Measurements from ENCODE around the gene ZNF157. TPM values are rescaled to one million over a fixed set of nuclear protein-coding genes. Genes with fewer than 3 reads are reported as not detected.

Gene ZNF157
- total RNA-seq, 3 donors from 2014 or later (not counting 1 experiment from before 2014, with no cell fraction given) = 0.35 to 0.61 (median 0.47) TPM

DNA sequence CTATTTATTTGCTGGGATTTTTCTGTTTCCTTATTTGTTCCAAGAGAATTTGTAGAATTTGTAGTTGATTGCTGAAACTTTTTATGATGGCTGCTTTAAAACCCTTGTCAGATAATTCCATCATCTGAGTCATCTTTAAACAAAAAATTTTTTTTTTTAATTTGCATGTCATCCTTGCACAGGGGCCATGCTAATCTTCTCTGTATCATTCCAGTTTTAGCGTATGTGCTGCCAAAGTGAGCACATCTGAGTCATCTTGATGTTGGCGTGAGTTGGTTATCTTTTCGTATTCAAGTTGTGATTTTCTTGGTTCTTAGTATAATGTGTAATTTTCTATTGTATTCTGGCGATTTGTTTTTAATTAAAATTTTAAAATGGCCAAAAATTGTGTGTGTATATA lies 18.7 kb upstream of the ZNF157 start:
- Histone ChIP-seq H3K27me3 (ENCODE audit: control insufficient read depth, insufficient read depth, low read length) (no peaks in the 10 kb centered on the region), H3K27ac (ENCODE audit: low read length) (no peak overlapping the region), H3K4me1 (ENCODE audit: control insufficient read depth, insufficient read depth, low read length) (no peaks in the 10 kb centered on the region), H3K36me3 (ENCODE audit: control insufficient read depth, insufficient read depth, low read length) (no peaks in the 10 kb centered on the region), H3K9me3 (ENCODE audit: control insufficient read depth, insufficient read depth, low read length) (no peaks in the 10 kb centered on the region), H3K4me3 (ENCODE audit: low read length) (no peak overlapping the region)
- TF ChIP-seq, protein P1, sequence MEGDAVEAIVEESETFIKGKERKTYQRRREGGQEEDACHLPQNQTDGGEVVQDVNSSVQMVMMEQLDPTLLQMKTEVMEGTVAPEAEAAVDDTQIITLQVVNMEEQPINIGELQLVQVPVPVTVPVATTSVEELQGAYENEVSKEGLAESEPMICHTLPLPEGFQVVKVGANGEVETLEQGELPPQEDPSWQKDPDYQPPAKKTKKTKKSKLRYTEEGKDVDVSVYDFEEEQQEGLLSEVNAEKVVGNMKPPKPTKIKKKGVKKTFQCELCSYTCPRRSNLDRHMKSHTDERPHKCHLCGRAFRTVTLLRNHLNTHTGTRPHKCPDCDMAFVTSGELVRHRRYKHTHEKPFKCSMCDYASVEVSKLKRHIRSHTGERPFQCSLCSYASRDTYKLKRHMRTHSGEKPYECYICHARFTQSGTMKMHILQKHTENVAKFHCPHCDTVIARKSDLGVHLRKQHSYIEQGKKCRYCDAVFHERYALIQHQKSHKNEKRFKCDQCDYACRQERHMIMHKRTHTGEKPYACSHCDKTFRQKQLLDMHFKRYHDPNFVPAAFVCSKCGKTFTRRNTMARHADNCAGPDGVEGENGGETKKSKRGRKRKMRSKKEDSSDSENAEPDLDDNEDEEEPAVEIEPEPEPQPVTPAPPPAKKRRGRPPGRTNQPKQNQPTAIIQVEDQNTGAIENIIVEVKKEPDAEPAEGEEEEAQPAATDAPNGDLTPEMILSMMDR (IDR thresholded peaks at IDR 0.05) = no peak
- Mint-ChIP-seq H3K4me1 (no peaks in the 10 kb centered on the region), H3K36me3 (no peaks in the 10 kb centered on the region), H3K27ac (no peak overlapping the region), H3K4me3 (no peak overlapping the region), H3K27me3 (ENCODE audit: low read depth in 2 of 2) (peaks cover 0 to 5% of the 10 kb centered on the region in 2 donors), H3K9me3 (no peaks in the 10 kb centered on the region)
- DNase-seq = no peak
- no peak for ATAC-seq
- 89% methylated on average over 2 of the region's 4 CpGs for WGBS (ENCODE audit: insufficient coverage)
- intact Hi-C loops (cut with micrococcal nuclease) = no loop called here

DNA sequence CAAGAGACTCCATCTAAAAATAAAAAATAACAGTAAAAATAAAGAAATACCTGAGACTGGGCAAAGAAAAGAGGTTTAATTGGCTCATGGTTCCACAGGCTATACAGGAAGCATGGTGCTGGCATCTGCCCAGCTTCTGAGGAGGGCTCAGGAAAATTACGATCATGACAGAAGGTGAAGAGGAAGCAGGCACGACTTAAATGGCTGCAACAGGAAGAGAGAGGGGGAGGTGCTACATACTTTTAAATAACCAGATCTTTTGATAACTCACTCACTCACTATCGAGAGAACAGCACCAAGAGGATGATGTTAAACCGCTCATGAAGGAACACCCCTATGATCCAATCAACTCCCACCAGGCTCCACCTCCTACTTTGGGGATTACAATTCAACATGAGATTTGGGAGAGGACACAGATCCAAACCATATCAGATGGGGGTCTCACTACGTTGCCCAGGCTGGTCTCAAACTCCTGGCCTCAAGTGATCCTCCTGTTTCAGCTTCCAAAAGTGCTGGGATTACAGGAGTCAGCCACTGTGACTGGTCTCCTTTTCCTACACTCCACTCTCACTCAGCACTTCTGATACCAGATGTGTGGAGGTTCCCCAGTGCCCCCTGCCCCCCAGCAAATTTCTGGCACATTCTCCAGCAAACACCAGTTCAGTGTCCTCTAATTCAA lies 11.9 kb upstream of the ZNF157 start:
- Mint-ChIP-seq H3K4me3 (peak overlapping the region; percentile 18), H3K27ac (peak overlapping the region in 1 of 2 donors; percentile 85), H3K36me3 (no peaks in the 10 kb centered on the region), H3K4me1 (peaks cover 25 to 26% of the 10 kb centered on the region in 2 donors), H3K9me3 (no peaks in the 10 kb centered on the region), H3K27me3 (ENCODE audit: low read depth in 2 of 2) (peaks cover 0 to 8% of the 10 kb centered on the region in 2 donors)
- intact Hi-C loops (cut with micrococcal nuclease) = no loop called here
- WGBS (ENCODE audit: insufficient coverage) = 17% methylated on average over 3 of the region's 5 CpGs
- Histone ChIP-seq H3K4me1 (ENCODE audit: control insufficient read depth, insufficient read depth, low read length) (peaks cover 23% of the 10 kb centered on the region), H3K4me3 (ENCODE audit: low read length) (no peak overlapping the region), H3K27me3 (ENCODE audit: control insufficient read depth, insufficient read depth, low read length) (no peaks in the 10 kb centered on the region), H3K9me3 (ENCODE audit: control insufficient read depth, insufficient read depth, low read length) (no peaks in the 10 kb centered on the region), H3K36me3 (ENCODE audit: control insufficient read depth, insufficient read depth, low read length) (no peaks in the 10 kb centered on the region), H3K27ac (ENCODE audit: low read length) (peak overlapping the region; percentile 31)
- TF ChIP-seq, protein P1 (IDR thresholded peaks at IDR 0.05) = no peak
- DNase-seq (peak in 1 of 2 donors; percentile 63), ATAC-seq (no peak)

DNA sequence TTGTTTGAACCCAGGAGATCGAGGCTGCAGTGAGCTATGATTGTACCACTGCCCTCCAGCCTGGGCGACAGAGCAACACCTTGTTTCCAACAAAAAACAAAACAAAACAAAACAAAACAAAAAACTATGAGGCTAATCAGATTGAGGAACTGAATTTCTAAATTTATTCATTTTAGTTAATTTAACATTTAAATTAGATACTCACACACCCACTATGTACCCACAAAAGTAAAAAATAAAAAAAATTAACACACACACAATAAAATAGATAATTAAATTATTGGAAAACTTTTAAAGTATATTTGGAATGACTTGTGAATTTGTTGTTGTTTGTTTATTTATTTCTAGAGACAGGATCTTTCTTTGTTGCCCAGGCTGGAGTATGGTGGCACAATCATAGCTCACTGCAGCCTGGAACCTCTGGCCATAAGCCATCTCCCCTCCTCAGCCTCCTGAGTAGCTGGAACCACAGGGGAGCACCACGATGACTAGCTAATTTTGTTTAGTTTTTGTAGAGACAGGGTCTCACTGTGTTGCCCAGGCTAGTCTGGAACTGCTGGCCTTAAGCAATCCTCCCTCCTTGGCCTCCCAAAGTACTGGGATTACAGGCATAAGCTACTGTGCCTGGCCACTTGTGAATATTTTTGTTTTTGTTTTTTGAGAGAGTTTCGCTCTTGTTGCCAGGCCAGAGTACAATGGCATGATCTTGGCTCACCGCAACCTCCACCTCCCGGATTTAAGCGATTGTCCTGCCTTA lies 9.8 kb upstream of the ZNF157 start:
- peak overlapping the region in 1 of 2 donors; percentile 97 for H3K27ac Mint-ChIP-seq
- H3K27me3 Mint-ChIP-seq (ENCODE audit: low read depth in 2 of 2) = peaks cover 0 to 8% of the 10 kb centered on the region in 2 donors
- TF ChIP-seq, protein P1 (IDR thresholded peaks at IDR 0.05) = no peak
- DNase-seq (no peak), ATAC-seq (no peak)
- Histone ChIP-seq H3K27ac (ENCODE audit: low read length) (peak overlapping the region; percentile 84), H3K36me3 (ENCODE audit: control insufficient read depth, insufficient read depth, low read length) (no peaks in the 10 kb centered on the region), H3K9me3 (ENCODE audit: control insufficient read depth, insufficient read depth, low read length) (no peaks in the 10 kb centered on the region), H3K4me3 (ENCODE audit: low read length) (no peak overlapping the region), H3K4me1 (ENCODE audit: control insufficient read depth, insufficient read depth, low read length) (peaks cover 25% of the 10 kb centered on the region), H3K27me3 (ENCODE audit: control insufficient read depth, insufficient read depth, low read length) (no peaks in the 10 kb centered on the region)
- peaks cover 25 to 26% of the 10 kb centered on the region in 2 donors for H3K4me1 Mint-ChIP-seq
- 97% methylated on average over 3 of the region's 7 CpGs for WGBS (ENCODE audit: insufficient coverage)
- no peaks in the 10 kb centered on the region for H3K36me3 Mint-ChIP-seq
- H3K4me3 Mint-ChIP-seq = no peak overlapping the region
- intact Hi-C loops (cut with micrococcal nuclease) = loop anchor here (5.0 to 10.0 kb wide), 4 partner anchors 124 to 474 kb away; partner anchors contain the start of genes CDK16, UBA1, ZNF41 and ZNF81
- H3K9me3 Mint-ChIP-seq = no peaks in the 10 kb centered on the region

All from natural killer cell (primary cell).